GM21737 (cell line): ENCODE measurements around the gene FUCA2.
"Not testable (repeated sequence)": the region's sequence is repeated elsewhere in the genome, so short reads cannot be mapped to it uniquely, and the experiment has no call there.

ENCODE experiments used
- ATAC-seq: cut with Tn5 transposase; IDR thresholded peaks from one replicate; pipeline ENCODE4 v1.9.1; 2021; ENCODE audit warnings: mild to moderate bottlenecking, moderate library complexity; ENCODE audit not compliant: unreplicated experiment

The FUCA2 gene

DNA sequence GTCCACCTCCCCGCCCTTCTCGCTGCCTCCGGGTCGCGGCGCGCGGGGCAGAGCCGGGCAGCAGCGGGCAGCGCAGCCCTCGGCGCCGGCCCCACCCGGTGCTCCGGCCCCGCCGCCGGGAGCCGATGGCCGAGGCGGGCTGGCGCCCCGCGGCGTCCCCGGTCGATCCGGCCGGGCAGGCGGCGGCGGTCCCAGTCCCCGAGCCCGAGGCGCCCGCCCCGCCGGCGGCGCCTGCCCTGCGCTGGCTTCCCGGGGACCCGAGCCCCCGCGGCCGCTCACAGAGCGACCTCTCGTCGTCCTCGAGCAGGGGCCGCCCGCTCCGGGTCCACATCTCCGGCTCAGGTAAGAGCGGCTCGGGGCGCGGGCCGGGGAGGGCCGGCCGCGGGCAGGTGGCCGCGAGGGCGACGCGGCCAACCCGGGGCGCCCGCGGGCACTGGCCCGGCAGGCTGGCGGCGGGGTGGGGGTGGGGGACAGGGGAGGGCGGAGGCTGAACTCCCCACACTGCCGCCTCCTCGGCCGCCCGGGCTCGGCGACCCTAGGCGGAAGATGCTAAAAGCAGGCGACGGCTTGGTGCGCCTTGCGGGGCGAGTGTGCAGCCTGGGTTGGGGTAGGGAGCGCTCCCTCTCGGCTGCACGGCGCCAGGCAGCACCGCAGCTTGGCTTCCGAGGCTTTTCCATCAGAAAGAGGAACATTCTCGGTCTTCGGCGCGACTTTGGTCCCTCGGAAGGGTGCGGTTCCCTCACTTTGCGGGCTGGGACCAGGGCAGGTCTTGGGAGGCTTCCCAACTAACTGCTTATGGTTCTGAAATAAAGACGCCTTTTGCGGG lies 25.6 kb upstream of the FUCA2 start:
- ATAC-seq, result peak; percentile 56

DNA sequence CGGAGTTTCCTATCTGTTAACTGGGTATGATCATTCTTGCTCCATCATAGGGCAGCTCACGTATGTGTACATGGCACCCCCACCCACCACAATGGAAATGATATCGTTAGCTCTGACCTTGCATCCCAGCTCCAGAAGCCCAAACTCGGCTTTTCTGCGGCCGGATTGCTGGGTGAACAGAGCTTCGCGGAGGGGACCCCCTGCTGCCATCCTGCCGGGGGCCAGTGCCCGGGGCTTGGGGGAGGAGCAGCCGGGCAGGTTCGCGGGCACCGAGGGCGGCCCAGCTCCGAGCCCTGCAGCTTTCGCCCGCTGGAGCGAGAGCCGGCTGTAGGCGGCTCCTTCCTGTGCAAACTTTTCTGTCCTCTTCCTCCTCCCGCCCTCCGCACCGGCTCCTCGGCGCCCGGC lies 24.9 kb upstream of the FUCA2 start:
- peak; percentile 71 for ATAC-seq

DNA sequence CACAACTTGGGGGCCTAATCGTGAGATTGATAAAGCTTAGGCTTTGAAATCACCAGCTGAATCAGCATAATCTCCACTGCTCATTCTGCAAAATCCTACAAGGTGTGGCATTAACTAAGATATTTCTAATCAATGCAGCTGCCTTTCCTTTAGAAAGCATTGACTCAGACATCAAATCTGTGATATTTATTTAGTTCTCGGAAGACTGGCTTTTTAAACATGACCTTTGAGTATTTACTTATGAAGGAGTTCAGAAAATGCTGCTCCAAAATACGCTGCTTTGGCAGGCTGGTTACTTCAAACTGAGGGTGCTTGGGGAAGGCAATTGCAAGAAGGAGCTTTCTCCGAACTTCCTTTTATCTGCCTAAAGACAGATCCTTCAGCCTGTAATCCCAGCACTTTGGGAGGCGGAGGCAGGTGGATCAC lies 23.7 kb upstream of the FUCA2 start:
- ATAC-seq, result no peak

DNA sequence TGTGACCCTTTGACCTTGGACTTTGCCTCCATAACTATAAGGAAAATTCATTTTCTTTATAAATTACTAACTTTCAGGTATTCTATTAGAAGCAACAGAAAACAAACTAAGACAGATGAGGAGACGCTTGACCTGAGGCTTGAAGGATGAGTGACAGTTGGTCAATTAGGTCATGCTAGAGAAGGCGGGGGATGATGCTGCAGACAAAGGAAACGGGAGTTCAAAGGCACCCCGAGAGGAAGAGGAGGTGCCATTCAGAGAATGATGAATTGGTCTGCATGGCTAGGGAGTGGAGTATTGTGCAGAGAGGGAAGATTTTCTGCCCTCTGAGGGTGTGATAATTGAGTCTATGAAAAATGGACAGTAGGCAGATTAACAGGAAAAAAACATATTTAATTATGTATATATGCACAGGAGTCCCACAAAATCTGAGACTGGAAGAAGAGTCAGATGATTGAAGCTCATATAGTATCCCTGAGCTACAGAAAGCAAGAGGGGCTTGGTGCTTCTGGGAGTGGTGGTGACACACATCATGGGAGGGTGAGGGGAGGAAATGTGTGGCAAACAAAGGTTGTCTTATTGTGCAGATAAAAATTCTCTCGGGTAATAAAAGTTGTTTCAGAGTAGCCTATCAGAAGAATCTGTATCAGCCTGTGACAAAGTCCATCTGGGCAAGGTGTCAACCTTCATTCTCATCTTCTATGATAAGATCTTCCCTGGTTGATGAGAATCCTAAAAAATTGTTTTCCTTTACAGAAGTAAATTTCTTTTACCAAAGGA lies 20.4 kb upstream of the FUCA2 start:
- no peak for ATAC-seq

DNA sequence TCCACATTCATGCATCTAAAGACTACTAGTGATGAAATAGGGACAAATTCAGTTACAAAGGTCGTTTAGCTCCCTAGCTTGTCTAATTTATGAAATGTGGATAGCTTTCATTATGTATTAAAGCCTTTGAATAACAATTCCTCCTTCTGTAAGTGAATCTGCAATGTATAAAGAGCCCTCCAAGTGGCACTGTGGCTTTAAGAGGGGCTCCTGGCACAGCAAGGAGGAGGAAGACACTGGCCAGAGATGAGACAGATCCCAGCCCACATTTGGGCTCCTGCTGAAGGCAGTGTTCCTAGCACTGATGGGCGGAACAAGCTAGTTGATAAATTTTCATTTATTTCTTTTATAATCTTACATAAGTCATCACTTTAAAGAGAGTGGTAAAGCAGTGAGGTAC lies 17.6 kb upstream of the FUCA2 start:
- no peak for ATAC-seq

DNA sequence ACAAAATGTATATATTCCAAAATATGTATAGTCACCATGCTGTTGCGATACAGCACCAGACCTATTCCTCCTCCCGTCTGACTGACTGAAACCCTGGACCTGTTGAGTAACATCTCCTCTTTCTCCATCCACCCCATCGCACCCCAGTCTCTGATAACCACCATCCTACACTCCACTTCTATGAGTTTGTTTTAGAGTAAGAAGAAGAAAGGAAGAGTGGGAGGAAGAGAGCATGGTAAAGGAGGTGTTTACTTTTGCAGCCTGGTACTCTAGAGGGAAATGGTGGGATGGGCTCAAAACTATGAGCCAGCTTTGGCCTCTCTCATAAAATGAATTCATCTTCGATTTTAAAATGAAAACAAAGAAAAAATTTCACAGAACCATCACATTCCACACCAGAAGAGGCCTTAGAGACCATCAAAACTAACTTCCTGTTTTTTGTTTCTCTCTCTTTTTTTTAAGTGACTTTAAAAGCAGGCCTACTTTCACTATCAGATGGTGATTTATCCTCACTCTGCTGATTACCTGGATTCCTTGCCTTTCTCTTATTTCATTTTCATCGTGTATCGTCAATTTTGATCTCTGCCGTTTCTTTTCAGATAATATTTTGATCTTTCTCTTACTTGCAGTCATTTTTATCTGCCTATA lies 16.8 kb upstream of the FUCA2 start:
- ATAC-seq, result no peak

DNA sequence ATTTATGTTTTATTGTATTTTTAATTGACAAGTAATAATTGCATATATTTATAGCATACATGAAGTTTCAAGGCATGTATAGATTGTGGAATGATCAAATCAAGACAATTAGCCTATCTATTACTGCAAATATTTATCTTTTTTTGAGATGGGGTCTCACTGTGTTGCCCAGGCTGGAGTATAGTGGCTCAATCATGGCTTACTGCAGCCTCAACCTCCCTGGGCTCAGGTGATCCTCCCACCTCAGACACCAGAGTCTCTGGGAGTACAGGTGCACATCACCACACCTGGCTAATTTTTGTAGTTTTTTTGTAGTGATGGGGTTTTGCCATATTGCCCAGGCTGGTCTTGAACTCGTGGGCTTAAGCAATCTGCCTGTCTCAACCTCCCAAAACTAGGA lies 16.2 kb upstream of the FUCA2 start:
- ATAC-seq, result no peak

DNA sequence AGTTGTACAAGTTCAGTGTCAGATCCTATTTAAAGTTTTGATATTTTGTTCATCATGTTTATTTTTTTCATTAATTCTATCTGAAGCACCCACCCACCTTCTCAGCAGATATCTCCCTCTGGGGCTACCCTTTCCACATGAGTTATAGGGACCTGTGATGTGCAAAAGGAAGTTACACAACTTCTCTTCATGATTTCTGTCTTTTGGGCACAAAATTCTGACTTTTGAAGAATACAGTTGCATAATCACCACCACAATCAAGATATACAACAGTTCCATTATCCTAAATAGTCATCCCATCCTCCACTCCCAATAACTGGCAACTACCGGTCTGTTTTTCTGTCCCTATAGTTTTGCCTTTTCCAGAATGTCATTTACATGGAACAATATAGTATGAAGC lies 13.8 kb upstream of the FUCA2 start:
- ATAC-seq, result no peak

DNA sequence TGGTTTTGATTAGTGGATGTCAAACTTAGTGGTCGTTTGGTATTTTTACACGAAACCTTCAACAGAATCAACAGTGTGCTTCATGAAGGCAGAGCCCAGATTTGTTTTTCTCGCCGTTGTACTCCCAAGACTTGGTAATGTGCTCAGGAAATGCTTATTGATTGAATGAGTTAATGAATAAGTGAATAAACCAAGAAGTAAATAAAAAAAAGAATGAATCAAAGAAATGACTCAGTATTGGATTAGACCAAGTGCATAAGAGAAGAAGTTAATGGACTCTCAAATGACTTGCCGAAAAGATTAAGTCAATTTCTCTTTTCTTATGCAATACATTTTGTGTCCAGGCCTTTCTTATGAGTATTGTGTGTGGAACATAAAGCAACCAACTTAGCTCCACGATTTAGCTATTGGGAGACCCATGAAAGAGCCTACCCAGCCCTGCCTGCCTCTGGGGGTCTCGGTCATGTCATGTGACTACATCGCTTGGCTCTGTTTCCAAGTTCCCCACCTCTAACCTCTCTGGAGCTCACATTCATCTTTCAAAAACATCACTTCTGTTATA lies 10.6 kb upstream of the FUCA2 start:
- no peak for ATAC-seq

DNA sequence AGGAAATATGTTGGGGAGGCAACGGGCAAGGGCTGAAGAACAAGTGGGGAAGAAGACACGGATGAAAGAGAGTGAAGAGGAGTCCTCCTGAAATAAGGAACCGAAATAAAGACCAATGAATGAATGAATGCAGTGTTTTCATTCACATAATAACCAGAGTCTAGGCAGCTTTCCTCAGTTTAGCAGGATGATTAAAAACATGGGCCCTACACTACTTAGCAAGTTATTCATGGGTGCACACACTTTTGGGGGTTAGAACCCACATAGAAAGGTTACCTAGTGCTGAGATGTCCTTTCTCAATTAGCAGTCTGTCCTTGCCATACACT lies 5.9 kb upstream of the FUCA2 start:
- ATAC-seq, result no peak

DNA sequence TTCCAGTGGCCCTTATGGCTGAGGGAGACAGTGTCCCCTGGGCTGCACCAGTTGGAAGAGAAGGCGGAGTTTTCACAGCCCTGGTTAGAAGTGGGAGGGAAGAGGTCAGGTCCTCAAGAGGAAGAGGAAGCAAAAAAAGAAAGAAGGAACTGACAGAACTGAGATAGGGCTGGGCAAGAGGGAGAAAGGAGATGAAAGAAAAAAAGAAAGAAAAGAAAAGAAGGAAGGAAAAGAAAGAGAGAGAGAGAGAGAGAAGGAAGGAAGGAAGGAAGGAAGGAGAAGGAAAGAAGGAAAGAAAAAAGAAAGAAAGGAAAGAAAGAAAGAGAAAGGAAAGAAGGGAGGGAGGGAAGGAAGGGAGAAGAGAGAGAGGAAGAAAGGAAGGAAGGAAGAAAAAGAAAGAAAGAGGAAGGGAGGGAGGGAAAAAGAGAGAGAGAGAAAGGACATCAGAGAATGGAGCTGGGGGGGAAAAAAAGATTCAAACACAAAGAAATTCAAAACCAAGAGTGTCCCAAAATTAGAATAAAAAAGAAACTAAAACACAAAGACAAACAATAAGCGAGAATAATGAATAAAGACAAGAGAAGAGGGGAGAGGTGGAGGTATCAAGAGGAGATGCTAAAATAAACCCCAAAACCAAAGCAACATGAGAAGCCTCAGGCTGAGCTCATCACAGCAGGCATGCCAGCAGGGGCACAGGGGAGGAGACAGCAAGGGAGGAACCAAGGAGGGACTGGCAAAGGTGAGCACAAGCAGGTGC lies 5.3 kb upstream of the FUCA2 start:
- no peak for ATAC-seq

DNA sequence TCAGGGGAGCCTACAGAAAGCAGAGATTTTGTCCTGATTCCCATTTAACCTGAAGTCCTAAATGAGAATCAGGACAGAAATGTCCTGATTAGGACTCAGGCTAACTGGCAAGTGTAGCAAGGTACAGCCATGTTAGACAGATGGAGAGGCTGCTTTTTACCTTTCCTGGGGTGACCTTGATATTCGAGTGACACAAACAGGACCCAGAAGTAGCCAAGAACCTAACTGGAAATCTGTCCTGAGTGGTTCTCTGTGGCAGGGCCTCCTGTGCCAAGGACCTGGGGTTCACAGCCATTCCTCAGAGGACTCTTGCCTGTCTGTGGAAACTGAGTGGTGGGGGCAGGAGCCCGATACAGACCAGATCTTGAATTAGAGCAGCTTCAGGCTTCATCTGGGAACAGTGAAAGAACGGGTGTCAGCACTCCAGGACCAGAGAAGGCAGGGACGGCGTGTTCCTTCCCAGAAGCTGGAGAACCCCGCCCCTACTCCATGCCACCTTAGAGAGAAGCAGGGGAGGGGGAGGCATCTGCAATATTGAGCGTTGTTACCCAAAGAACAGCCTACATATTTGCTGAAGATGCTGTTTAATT lies 4.3 kb upstream of the FUCA2 start:
- ATAC-seq, result no peak

DNA sequence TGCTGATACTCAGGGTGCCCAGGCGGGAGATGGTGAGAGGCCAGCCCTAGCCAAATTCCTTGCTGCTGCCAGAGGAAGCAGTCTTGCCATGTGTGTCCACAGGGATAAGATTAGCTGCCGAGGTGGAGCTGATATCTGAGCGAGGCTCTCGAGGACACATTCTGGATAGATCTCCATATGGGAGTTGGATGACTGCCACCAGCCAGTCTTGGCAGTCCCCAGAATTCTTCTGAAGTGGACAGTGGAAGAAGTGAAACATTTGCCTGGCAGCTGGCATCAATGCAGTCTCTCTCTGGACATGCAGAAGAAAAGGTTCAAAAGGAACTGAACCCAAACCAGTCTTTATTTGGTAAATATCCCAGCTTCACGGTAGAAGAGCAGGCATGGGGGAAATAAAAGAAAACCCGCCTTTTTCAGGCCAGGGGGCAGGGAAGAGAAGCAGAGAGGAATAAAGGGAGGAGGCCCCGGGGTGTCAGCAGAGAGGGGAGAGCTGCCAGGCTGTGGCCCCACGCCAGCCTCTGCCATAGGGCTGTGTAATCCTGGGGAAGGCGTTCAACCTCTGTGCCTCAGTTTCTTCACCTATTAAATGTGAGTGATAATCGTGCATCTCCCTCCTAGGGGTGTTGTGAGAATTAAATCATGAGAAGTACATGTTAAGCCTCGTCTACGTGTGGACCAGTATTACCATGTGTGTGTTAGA lies 3.7 kb upstream of the FUCA2 start:
- ATAC-seq, result no peak

DNA sequence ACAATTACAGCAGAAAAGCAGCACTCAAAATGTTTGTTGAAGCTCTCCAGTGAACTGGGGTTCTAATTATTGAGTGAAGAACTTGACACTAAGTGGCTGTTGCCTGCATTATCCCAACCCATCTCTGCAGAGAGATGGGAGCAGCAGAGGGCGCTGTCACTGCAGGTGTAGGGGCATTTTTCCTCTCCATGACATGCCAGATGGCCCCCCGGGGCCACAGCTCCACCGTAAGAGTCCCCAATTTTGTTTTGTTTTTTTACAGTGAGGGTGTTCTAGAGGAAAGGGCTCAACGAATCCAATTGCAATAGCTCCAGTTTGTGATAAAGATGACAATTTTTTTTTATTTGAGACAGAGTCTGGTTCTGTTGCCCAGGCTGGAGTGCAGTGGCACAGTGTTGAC lies 1.9 kb upstream of the FUCA2 start:
- no peak for ATAC-seq

DNA sequence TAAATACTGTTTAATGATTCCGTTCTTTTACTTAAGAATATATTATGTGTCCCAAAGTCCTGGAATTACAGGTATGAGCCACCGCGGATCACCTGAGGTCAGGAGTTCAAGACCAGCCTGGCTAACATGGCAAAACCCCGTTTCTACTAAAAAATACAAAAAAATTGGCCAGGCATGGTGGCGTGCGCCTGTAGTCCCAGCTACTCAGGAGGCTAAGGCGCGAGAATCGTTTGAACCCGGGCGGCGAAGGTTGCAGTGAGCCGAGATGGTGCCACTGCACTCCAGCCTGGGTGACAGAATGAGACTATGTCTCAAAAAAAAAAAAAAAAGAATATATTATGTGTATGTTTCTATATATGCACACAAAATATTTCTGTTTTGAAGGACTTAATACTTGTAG lies 1.2 kb downstream of the FUCA2 start:
- ATAC-seq, result not testable (repeated sequence)

DNA sequence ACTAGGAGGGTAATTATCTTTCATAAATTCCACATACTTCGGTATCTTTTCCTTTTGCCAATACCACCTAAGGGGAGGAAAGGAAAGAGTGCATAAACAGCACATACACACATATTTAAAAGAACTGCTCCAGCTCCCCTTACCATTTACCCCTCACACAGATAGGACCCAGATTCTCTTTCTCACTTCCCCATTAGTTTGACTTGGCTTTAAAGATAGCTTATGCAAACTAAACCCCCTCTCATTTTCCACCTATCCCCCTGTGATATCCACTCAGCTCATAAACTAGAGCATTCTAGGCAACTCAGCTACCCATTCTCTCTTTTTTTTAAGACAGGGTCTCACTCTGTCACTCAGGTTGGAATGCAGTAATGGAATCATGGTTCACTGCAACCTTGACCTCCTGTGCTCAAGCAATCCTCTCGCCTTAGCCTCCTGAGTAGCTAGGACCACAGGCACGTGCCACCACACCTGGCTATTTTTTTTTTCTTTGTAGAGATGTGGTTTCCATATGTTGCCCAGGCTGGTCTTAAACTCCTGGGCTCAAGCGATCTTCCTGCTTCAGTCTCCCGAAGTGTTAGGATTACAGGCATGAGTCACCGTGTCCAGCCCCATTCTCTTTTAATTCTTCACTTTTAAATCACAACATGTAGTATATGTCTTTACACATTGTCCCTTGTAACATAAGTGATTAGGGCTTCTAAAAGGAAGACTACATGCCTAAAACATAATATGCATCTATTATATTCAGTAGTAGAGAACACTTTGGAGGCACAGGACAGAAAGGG lies 4.0 kb downstream of the FUCA2 start:
- no peak for ATAC-seq

DNA sequence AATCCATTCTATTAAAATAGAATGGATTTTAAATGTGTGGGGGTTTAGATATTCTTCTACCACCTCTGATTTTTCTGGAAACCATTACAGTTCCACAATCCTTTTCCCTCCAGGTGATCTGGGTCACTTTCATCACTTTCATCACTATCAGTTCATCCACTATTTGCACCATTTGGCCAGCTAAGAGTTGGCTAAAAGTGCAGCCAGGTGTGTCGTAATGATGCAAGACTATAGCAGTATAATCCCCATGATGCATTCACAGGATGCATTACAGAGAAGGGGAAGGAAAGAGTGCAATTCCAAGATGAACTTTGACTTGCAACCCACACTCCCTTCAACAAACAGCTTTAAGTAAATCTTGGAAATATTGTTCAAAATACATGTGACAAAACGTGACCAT lies 4.9 kb downstream of the FUCA2 start:
- ATAC-seq, result no peak

DNA sequence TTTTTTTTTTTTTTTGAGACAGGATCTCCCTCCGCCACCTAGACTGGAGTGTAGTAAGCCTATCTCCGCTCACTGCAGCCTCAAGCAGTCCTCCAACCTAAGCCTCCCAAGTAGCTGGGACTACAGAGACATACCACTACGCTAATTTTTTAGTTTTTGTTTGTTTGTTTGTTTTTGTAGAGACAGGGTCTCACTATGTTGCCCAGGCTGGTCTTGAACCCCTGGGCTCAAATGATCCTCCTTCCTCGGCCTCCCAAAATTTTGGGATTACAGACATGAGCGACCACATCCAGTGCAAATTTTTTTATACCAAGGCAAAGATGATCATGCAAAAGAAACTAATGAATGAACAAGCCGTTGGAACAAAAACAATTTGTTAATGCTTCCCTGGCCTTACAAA lies 5.3 kb downstream of the FUCA2 start:
- no peak for ATAC-seq

DNA sequence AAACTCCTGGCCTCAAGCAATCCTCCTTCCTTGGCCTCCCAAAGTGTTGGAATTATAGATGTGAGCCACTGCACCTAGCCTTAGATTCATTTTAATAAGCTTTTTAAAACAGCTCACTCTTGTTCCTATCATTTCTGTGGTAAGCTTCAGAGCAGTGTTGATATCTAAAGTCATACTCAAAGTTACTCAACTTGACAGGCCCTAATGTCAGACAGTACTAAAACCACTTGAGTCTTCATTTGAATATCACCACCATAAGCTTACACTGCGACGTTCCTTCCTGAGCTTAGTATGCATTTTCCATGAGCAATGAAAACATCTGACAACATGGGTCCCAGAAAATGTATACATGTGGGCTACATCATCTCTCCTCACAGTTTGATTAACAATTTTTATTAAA lies 6.0 kb downstream of the FUCA2 start:
- no peak for ATAC-seq
